Bone marrow (tissue), 2 donors: ENCODE data around the gene SRPK3.

Experiments used
- DNase-seq, 2 donors: peaks; one replicate each; lab custom pipeline; 2025; lab: John Stamatoyannopoulos, UW

SRPK3 gene

DNA sequence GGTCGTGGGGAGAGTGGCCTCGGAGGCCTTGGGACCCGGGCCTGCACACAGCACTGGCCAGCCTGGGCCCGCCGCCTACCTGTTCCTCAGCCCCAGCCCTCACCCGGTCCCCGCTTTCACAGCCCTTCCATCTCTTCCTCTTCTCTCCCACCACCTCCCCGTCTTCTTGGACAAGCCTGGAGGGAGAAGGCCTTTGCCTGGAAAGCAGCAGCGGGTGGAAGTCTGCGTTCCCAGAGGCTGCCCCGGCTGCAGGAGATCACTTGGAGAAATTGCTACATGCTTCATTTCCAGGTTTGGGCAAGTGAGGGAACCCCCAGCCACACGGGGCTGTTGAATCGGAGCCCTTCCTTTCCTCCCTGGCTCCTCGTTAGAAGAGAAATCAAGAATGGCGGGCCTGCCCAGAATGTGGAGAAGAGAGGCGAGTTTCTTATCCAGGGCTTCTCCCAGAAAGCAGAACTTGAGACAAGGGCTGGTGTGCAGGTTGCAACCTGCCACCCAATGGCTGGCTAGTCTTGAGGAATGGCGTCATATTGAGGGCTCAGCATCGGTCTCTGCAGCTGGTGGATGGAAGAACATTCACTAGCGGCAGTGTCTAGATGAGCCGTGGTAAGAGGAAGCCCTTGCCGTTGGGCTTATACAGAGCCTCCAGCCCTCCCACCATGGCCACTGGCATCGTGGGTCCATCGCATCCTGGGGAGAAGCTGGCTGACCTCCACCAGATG is 50.7 kb downstream of the SRPK3 start:
- DNase-seq: no peak

DNA sequence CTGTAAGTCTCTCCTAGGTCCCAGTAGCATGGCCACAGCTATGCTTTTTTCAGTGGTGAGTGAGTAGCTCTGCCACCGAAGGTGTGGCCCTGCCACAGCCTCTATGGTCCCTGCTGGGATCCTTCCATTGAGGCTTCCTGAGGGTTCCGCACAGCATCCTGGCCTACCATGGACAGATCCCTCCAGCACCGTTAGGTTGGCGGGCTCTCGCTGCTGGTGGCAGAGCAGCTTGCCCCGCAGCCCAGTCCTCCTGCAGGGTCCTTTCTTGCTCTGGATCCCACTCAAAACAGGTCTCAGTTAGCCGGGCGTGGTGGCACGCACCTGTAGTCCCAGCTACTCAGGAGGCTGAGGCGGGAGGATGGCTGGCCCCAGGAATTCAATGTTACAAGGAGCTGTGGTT is 51.9 kb downstream of the SRPK3 start:
- no peak for DNase-seq
